NOMO-1 treated with dmso at 0.1 percent for 144 hours (cell line): Measurements from ENCODE around the gene DBN1.

Experiments
- DNase-seq: peaks from one replicate; lab custom pipeline; 2025; ENCODE audit not compliant: unreplicated experiment; lab: John Stamatoyannopoulos, UW

DBN1 gene

DNA sequence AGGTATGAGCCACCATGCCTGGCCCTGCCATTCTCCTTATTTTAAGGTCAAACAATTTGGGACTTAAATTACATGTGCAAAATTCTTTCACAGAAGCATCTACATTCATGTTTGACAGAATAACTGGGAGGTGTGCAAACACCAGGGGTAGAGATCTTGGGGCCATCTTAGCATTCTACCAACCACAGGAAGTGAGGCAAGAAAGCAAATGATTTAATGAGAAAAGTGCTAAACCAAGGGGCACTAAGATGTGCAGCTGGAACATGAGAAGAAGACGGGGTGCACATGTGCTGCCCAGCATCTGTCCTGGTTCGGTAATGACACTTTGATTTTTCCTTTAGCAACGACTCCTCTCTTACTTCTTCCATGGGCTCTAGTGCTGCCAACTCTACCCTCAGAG, 62.9 kb downstream of the DBN1 start:
- peak; percentile 15 for DNase-seq

DNA sequence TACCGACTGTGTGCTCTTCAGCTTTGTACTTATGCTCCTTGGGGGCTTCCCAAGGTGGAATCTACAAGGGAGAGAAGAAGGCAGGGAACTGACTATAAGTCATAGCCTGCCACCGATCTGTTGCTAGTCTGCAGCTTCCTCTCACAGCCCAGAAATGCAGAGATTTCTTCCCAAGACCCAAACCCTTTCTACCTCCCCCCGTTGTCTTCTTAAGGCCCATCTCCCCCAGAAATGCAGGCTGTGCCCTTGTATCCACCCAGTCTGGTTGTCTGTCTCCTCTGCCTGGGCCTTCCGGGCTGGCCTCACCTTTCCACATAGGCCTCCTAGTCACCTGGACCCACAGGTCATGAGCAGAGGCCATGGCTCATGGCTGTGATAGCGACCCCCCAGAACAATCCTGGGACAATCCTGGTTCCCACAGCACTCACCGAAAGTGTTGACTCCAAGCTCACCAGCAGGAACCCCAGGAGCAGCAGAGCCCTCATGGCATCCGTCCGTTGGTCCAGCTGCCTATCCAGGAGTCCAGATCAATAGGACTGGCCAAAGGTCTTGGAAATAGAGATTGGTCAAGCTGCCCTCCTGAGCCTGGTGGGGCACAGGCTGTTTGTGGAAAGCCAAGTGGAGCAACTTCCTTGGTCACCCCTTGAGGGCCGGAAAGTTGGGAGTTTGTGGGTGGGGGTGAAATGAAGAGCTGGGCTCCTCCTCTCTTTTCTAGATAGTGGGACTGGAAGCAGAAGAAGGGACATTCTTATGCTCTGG, 64.2 kb downstream of the DBN1 start, which contains the start of gene F12:
F12 (minus strand) TSS at position 522 of the 759 bp plus-strand sequence; CDS start at position 485, 37 bp downstream.
- no peak for DNase-seq
